HG02678 (cell line): ENCODE data around the gene UBE3B.
"Not testable (repeated sequence)": the region's sequence is repeated elsewhere in the genome, so short reads cannot be mapped to it uniquely, and the experiment has no call there.

ENCODE experiments used
- ATAC-seq: cut with Tn5 transposase; IDR thresholded peaks from one replicate; pipeline ENCODE4 v1.9.1; 2021; ENCODE audit warnings: mild to moderate bottlenecking, moderate library complexity; ENCODE audit not compliant: unreplicated experiment

Gene UBE3B

DNA sequence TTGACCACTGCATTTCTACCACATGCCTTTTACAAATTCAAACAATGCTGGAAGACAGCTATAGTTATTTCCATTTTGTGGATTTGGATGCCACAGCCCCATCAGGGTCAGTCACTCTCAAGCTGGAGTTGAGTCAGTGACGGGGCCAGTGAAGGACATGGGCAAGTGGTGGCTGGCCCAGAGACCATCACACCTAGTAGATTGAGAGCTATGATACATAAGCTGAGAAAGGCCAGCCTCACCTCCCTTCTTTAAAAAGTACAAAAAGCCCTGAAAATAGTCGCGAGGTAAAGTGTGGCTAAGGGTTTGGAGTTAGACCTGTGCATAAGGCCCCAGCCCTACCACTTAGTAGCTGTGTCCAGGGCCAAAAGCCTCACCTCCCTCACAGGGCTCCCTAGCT is 4.4 kb upstream of the UBE3B start:
- no peak for ATAC-seq

DNA sequence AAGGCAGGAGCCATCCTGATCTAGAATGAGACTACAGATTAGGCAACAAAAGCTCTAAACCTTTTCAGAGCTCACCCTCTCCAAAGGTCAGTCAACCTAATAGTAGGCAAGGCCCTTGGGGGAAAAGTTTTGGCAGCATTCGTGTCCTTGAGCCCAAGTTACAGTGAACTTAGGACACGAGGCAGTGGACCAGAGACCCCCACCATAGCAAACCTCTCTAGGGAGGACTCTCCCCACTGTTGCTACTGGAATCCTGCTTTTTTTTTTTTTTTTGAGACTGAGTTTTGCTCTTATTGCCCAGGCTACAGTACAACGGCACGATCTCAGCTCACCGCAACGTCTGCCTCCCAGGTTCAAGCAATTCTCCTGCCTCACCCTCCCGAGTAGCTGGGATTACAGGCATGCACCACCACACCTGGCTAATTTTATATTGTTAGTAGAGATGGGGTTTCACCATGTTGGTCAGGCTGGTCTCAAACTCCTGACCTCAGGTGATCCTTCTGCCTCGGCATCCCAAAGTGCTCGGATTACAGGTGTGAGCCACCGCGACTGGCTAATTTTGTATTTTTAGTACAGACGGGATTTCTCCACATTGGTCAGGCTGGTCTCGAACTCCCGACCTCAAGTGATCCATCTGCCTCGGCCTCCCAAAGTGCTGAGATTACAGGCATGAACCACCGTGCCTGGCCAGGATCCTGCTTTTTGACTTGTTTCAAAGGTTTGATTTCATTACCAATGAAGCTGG is 3.7 kb upstream of the UBE3B start:
- ATAC-seq: not testable (repeated sequence)

DNA sequence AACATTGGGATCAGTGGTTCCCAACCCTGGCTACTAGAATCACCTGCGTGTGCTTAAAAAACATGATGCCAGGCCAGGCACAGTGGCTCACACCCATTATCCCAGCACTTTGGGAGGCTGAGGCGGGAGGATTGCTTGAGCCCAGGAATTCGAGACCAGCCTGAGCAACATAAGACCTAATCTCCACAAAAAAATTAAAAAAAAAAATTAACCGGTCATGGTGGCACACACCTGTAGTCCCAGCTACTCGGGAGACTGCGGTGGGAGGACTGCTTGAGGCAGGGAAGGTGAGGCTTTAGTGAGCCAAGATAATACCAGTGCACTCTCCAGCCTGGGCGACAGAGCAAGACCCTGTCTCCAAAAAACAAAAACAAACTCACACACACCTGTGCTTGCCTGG is 2.3 kb upstream of the UBE3B start:
- ATAC-seq: no peak

DNA sequence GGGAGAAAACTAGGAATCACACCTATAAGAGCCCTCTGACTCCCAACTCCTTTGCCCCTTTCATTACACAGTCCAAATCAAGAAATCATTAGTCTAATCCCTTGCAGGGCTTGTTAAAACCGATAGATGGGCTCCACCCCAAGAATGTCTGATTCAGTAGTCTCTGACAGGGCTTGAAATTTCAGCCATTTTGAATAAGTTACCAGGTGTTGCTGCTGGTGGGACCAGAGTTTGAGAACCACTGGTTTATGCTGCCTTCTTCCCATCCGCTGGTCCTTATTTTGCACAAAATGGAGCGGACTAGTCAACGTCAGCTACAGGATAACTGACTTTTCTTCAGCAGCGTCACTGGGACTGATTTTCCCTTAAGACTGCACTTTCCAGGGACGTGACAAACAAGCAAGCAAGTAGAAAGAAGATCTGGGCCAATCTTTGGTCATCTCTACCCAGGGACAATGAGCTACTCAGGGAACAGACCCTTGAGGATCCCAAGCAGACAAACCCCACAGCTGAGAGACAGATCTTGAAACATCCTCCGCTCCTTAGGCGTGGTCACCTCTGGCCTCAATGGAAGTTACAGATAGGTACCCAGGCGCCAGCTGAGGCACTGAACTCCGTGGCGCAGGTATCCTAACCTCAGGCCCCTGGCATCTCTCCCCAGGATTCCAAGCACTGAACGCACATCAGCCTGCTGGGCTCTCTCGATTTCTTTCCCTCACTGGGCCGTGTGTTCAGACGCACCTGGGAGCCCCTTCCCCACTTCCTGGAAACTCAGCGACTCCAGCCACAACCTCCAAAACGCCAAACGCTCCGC is 1.2 kb upstream of the UBE3B start:
- no peak for ATAC-seq

DNA sequence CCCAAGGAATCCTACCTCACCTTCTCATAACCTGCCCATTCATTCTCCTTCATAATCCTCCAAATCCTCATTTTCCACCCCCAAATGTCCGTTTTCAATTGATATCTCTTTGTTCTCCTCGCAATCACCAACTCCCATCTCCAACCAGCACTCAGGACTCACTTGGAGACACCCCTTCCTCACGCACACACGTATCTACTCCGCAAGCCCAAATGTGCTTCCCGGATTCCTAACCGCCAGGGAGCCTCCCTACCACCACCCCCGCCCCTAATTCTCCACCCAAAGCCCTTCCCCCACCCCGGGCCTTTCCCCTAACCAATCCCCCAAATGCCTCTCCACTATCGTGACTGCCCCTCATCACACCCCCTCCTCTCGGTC is 638 bp upstream of the UBE3B start:
- ATAC-seq: no peak

DNA sequence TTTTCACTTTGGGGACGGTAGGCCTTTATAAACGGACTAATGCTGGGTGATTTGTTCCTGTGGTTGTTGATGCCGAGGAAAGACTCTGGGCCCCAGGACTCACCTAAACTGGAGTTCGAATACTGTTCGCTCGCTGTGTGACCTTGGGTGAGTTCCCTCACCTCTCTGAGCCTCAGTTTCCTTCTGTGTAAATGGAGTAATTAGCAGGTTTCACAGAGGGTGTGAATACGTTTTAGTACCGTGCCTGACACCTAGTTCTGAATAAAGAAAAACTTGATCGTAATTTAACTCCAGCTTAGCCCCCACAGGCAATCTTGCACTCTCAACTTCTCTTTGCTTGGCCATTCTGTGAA is 505 bp downstream of the UBE3B start:
- ATAC-seq: no peak

DNA sequence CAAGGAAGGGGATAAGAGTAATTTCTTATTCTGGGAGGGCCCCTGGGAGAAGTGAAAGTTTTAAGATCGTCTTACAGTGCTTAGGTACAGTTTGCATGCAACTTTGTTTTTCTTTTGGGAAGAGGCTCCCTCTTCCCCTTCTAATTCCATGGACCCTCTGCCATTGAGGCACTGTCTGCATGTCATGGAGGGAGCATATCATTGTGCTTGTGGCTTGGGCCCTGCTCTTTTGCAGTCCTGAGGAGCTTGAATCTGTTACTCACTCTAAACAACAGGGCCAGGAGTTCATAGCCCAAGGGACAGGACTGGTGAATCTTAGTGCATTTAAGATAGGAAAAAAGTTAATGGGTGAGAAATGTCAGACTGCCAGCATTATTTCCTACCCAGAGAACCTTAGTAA is 2.3 kb downstream of the UBE3B start:
- no peak for ATAC-seq

DNA sequence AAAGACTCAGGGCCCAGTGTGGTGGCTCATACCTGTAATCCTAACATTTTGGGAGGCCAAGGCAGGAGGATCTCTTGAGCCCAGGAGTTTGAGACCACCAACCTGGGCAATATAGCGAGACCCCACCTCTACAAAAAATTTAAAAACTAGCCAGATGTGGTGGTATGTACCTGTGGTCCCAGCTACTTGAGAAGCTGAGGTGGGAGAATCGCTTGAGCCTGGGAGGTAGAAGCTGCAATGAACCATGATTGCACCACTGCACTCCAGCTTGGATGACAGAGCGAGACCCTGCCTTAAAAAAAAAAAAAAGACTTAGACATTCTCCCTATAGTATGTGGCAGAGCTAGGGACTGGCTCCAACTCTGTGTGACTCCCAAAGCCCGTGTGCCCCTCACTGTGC is 2.9 kb downstream of the UBE3B start:
- no peak for ATAC-seq

DNA sequence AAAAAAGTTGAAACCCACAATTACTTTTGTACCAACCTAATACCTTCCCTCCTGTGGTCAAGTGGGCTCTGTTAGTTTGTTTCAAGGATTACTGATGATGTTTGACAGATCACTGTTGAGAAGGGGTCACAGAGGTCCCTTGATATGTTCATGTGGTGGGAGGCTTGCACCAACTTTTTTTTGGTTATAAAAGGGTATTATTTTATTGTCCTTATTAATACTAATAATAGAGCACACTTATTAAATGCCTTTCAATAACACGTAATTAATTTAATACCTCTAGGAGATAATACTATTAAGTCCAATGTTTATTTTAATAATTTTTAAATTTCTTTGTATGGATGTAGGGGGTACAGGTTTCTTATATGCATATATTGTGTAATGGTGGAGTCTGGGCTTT is 4.4 kb downstream of the UBE3B start:
- ATAC-seq: no peak

DNA sequence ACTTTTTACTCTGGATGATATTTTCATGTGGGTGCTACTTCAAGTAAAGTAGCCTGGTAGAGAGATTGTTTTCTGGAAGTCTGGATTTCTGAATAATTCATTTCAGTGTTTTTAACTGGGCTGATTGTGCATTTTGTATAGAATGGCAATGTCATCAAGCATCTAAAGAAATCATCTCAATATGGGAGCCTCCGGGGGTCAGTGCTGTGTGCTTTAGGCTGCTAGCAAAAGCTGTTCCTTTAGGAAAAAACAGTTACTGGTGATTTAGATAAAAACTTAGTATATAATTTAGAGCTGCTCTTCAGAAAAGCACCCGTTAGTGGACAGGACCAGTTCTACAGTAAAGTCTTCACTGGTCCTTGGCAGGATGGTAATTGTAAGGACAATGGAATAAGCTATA is 5.1 kb downstream of the UBE3B start:
- ATAC-seq: no peak

DNA sequence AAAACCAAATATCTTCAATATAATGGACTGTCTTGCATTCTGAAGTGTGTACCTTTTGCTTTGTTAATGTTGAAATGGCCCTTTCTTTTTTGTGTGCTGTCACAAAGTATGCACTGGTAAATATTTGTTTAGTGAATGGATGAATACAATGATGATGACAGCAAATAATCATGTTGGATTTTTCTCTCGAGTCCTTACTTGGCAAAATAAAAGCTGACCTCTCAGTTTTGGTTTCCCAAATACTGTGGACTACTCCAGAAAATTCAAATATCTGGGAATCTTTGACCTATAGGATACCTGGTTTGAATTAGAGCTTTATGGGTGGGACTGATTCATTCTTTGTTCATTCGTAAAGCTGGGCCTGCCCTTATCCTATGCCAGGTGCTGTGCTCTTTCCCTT is 5.5 kb downstream of the UBE3B start:
- no peak for ATAC-seq

DNA sequence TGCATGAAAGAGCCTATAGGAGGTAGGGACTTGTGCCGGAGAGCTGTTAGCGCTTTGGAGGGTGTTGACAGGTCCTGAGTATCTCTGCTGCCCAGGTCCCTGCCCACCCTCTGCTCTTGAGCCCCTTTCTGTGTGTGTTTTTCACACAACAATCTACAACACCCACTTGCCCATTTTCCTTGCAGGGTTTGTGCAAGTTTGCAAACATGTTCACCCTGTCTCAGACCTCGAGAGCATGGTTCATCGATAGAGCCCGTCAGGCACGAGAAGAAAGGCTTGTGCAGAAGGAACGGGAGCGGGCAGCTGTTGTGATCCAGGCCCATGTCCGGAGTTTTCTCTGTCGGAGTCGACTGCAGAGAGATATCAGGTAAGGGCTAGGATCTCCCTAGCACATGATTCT is 5.9 kb downstream of the UBE3B start:
- no peak for ATAC-seq

DNA sequence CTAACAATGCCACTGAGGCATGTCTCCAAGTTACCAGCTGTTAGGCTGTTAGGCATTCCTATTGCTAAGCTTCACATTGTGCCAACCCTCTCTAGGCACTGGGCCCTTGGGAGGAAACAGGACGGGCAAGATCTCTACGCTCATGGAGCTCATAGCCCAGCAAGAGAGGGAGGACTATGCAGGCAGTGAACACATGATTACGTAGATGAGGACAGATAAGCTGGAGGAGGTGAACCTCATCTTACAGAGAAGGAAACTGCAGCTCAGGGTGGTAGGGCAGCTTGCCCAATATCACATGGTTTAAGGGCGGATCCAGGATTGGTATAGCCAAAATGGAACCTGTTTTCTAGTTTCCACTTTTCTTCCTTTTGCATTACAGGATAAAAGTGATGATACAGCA is 7.8 kb downstream of the UBE3B start:
- ATAC-seq: no peak

DNA sequence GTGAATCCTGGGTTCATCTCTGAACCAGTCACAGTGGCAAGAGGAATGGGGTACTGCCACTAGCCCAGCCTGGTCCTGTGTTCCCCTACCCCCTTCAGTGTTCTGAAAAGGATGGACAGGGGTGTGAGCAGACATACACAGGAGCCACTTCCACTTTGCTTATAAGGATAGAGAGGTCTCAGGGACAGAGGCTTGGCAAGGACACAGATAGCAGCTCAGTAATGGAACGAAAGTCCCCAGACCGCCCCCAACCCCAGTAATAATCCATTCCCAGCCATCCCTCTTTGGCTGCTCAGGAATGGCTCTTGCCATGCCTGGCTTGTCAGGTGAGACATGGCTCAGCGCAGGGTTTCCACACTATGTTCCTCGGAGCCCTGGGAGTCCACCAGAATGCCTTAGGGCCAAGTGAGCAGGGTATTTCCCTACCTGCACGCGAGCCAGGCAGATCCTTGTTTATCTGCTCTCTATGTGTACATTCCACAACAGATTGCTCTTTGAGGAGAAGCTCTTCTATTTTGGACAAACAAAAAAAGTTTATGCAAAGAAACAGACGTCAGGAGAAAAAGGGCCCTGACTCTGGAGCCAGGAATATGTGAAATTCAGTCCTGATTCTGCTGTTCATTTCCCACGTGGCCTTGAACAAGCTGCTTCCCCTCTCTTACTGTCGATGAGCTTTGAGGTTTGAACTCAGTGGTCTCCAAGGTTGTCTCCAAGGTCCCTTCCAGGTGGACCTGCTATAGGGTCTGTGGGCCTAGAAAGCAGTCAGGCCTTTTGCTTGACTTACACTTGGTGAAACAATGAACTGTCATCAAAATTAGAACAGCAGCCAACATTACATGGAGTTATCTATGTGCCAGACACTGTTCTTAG is 10.0 kb downstream of the UBE3B start:
- no peak for ATAC-seq

DNA sequence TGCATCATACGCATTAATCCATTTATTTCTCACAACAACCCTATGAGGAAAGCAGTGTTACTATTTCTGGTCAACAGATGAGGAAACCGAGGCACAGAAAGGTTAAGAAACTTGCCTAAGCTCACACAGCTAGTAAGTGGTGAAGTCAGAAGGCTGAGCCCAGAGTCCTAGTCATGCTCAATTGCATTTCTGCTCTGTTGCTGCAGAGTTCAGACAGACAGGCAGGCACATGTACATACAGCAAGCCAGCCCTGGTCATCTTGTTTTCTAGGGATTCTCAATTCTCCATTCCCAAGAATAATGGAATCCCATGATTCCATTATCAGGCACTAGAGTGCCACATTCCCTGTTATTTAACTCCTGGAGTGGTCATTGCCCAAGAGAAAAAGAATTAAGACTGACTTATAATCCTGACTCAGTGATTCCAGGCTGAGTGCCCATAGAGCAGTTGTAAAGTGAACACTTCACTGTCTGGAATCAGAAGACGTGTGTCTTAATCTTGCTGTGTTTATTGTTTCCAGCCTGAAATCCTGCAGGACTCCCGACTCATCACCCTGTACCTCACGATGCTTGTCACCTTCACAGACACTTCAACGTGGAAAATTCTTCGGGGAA is 10.7 kb downstream of the UBE3B start:
- no peak for ATAC-seq

DNA sequence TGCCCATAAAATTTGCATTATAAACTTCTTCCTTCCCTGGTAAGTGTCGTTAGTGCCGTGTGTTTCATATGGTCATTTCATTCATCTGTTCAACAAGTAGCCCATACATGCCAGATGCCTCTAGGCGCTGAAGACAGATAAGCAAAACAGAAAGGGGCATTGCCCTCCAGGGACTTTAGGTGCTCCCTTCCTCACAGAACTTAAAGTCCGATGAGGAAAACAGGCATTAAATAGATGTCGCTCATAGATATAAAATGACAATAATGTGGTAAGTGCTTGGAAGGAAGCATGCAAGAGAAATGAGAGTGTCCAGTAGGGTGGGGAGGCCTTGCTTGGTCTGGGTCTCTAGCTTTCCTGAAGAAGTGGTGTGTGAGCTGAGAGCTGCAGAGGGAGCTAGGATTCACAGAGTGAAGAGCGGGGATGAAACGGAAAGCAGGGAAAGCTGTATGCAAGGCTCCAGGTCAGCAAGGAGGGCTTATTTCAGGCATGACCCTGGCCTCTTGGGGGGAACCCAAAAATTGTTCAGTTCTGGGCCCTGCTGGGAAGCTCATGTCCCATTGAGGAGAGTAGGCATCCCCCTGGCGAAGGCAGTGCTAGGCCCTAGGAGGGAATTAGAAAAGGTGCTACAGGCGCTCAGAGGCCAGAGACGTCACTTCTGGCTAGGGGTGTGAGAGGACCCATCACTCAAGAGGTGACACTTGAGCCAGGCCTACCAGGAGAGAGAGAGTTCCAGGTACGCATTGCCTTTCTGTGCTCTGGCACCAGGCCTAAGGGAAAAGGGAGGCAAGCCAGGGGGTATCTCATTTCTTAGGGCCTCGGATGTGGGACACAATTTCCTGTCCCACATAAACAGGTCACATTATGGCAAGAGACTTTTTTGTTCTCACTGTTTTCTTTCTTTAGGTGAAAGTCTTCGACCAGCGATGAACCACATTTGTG is 11.9 kb downstream of the UBE3B start:
- ATAC-seq: no peak

DNA sequence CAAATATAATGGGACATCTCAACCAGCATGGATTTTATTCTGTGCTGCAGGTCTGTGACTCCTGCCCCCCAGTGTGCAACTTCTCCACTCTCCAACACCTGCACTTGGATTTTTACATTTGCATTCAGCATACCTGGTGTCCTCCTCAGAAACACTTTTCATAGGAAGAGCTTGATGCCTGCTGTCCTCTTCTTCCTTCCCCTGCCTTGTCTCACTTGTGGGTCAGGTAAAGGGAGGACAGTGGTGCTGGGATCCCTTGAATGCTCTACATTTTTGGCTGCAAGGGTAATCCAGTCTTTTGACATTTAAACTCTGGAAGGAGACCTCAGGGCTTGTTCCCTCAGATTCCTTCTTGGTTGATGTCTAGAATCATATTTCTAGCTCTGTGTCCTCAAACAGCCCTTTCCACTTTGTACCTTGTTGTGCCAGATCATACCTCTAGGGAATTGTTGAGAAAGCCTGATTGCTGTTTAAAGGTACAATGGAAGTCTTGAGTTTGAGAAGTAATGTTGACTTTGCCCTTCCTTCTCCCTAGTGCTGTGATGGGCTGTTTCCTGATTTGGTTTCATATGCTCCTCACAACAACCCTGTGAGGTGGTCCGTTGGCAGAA is 12.6 kb downstream of the UBE3B start:
- no peak for ATAC-seq

DNA sequence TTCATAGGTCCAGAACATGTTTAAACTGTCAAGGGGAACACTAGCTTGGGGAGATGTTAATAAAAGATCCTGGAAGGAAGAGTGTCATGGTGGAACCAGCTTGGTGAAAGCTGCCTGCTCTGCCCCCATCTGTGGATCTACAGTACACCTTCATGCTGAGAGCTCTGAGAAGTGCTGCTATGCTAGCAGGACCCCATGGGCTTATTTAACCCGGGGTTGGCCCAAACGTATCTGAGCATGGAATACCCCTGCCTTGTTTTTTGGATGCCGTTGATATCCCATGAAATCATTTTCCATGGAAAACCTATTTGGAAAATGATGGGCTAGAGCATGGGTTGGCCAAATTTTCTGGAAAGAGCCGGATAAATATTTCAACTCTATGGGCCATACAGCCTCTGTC is 14.2 kb downstream of the UBE3B start:
- ATAC-seq: no peak

DNA sequence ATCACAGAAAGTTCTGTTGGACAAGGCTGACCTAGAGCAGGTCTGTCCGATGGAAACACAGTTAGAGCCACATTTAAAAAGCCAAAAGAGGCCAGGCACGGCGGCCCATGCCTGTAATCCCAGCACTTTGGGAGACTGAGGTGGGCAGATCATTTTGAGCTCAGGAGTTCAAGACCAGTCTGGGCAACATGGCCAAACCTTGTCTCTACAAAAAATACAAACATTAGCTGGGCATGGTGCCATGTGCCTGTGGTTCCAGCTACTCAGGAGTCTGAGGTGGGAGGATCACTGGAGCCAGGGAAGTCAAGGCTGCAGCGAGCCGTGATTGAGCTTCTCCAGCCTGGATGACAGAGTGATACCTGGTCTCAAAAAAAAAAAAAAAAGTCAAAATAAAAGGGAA is 14.9 kb downstream of the UBE3B start:
- ATAC-seq: no peak

DNA sequence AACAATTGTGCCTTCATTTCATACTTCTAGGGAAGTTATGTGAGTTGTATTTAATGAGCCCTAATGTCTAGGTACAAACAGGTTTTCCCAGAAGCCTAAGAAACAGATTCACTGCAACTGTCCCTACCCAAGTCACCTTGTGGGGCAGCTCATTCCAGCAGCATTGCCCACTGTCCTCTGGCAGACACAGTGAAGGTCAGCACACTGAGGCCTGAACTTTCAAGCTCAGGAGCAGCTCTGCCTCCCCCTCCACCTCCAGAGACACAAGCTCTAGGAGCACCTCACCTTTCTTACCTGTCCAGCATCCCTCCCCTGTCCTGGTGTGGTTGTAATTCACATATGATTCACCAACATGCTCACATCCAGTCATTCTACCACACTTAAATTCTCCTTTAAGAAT is 15.7 kb downstream of the UBE3B start:
- no peak for ATAC-seq
